AG08395 (cell line): ENCODE measurements around the gene HSPG2.
A peak's percentile ranks its signal among the peaks of the same experiment; 100 is the strongest.
"Not testable (repeated sequence)": the region's sequence is repeated elsewhere in the genome, so short reads cannot be mapped to it uniquely, and the experiment has no call there.

ENCODE experiments used
- DNase-seq: peaks from one replicate; pipeline ENCODE4 v3.0.0; 2012; ENCODE audit warnings: mixed read lengths, low spot score

Gene HSPG2

DNA sequence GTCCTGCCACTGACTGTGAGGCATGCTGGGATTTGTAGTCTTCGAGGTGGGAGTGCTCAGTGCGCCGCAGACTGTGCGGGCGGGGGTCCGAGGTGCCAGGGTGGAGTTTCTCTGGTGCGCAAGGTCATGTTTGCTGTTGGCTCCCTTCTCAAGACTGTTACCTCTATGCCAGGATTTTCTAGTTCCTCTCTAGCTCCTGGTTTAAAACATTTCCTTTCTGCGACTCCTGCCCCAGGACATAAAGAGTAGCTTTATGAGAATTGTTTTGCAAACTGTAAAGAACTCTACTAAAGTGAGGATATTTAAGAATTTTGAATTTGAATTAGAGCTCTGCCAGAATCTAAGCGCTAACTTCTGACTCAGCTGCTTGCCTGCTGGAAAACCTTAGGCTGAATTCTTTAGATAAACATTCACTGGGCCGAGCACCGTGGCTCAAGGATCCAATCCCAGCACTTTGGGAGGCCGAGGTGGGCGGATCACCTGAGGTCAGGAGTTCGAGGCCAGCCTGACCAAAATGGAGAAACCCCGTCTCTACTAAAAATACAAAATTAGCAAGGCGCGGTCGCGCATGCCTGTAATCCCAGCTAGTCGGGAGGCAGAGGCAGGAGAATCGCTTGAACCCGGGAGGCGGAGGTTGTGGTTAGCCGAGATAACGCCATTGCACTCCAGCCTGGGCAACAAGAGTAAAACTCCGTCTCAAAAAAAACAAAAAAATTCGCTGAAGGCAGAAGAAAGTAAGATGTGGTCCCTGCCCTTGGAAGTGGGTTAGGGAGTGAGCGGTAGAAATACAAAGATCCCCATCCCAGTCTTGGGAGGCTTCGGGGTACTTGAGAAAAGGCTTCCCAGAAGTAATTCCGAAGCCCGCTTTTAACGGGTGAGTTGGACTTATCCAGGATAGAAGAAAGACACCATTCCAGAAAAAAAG is 153.2 kb downstream of the HSPG2 start:
- no peak for DNase-seq

DNA sequence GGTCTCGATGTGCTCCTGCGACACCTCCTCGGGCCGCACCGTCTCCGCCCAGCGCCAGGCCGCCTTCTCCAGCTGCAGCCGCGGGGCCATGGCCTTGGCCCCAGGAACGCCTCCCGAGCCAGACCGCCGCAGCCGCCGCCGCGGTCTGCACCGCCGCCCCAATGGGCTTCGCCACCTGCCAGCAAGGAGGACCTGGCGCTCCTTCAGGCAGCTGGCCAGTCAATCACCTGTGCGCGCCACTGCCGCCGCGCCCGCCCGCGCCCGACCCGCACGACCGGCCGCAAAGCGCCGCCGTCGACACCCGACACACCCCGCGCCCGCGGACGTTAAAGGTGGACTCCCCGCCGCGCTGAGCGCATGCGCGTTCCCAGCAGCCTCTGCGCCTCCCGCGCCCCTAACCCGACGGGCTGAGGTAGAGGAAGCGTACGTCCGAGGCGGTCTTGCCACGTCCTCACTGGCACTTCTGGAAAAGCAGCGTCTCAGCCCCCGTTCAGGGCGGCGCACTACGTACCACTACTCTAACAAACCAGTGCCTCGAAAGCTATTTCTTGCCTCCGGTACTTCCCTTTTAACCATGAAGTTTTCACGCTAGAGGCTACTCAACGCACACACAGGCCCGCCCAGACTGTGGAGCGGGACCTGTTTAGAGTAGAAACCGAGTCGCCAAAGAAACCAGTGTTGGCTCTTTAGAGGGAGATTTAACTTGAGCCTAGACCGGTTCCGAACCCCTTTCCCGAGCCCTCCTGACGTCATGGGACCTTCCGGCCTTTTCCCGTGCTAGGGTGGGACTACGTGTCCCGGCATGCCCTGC is 154.0 kb downstream of the HSPG2 start, which contains the start of gene USP48:
TSS of gene USP48 (minus strand) at position 282 of the 811 bp plus-strand sequence. CDS start at position 90, 192 bp downstream.
- DNase-seq: peak; percentile 98

DNA sequence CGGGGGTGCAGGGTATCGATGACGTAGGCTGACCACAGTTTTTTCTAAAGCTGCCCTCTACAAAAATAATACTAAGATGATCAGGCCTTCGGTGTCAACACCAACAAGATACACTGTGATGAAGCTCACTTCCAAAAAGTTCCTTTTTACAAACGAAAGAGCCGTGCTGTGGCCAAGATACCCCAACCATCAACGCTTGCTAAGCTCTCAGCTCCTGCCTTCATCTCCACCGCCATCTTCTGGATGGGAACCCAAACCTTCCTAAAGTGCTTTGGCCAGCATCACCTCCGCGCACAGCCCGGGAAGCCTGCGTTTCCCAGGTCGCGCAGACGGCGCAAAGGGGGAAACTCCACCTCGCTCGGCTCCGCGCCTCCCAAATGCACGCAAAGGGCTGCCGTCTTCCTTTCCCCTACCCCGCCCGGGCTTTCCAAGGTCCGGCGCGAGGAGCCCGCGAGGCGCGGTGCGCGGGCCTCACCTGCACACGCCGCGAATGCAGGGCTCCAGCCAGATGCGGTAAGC is 154.7 kb downstream of the HSPG2 start:
- DNase-seq: peak; percentile 21

DNA sequence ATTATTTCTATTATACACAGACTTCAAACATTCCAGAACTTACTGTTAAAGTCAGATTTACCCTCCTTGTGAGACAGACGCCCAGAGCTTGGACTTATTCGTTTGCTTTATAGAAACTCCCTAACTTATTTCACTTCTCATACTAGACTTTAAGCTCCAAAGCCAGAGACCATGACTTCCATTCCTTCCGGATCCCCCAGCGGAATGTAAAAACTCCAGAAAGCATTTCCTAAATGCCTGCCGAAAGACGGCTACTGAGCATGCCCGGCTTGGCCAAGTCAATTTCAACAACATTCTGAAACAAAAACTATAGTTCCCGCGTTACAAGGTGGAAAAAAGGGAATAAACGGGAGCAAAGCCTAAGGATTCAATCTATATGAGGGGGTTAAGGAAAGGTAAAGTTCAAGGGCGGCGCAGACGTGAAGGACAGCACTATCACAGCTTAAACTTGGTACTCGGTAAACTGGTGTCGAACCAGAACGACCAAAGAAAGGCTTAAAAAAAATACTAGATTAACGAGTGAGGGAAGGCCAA is 155.2 kb downstream of the HSPG2 start:
- peak; percentile 25 for DNase-seq

DNA sequence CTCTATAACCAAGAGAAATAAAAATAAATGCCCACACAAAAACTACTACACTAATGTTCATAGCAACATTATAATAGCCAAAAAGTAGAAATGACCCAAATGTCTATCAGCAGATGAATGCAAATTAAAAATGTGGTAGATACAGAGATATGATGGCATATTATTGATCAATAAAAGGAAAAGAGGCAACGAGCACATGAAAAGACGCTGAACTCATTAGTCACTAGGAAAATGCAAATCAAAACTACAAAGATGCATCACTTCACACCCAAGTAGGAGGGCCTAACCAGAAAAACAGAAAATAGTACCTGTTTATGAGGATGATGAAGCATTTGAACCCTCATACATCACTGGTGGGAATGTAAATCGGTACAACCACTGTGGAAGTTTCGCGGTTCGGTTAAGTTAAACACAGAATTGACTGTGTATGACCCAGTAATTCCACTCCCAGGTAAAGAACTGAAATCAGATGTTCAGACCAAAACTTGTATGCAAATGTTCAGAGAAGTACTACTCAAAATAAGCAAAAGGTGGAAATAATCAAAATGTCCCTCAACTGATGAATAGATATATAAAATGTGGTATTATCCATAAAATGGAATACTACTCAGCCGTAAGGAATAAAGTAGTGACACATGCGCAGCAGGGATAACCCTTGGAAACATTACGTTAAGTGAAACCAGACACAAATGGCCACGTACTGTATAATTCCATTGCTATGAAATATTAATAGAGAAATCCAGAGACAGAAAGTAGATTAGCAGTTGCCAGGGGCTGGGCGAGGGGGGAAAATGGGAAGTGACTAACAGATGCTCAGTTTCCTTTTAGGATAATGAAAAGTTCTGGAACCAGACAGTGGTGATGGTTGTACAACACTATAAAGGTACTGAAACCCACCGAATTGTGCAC is 157.2 kb downstream of the HSPG2 start:
- no peak for DNase-seq

DNA sequence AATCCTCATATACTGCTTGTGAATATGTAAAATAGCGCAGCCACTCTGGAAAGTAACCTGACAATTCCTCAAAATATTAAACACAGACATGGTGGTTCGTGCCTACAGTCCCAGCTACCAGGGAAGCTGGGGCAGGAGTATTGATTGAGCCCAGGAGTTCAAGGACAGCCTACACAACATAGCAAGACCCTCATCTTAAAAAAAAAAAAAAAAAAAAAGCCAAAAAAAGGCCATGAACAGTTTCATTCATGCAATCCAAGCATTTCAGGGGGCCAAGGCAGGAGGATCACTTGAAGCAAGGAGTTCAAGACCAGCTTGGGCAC is 158.7 kb downstream of the HSPG2 start:
- DNase-seq: no peak

DNA sequence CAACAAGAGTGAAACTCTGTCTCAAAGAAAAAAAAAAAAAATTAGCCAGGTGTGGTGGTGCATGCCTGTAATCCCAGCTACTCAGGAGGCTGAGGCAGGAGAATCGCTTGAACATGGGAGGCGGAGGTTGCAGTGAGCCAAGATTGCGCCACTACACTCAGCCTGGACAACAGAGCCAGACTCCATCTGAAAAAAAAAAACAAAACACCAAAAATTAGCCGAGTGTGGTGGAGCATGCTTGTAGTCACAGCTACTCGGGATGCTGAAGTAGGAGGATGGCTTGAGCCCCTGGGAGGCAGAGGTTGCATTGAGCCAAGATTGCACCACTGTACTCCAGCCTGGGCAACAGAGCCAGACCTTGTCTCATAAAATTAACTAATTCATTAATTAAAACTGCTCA is 160.2 kb downstream of the HSPG2 start:
- not testable (repeated sequence) for DNase-seq

DNA sequence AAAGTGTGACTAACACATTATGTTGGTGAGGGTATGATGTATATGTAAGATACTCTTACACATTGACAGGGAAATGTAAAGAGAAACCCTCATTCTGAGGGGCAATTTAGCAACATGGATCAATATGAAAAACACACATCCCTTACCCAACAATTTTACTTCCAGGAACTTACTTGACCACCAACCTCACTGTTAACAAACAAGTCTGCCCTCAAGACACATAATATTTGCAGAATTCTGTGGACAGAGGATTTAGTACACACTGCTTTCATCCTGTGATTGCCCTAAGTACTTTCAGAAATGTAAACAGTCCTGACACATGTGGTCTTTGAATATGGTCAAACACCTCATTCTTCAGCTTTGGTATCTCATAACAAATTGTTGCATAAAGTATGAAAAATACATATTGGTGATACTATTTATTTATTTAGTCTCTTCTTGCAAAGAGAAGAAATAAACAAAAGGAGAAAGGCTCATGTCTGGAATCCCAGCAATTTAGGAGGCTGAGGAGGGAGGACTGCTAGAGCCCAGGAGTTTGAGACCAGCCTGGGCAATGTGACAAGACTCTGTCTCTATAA is 161.0 kb downstream of the HSPG2 start:
- no peak for DNase-seq

DNA sequence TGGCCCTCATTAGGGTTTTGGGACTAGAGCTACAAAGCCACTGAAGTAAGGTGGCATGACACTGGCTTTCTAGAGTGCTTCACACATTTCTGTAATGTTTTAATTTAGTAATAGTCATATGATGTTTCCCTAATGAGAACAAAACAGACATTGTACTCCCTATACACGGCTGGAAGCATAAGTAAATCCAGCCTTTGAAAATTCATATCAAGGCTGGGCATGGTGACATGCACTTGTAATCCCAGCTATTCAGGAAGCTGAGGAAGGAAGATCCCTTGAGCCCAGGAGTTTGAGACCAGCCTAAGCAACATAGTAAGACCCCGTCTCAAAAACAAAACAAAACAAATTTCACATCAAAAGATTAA is 161.6 kb downstream of the HSPG2 start:
- DNase-seq: no peak

DNA sequence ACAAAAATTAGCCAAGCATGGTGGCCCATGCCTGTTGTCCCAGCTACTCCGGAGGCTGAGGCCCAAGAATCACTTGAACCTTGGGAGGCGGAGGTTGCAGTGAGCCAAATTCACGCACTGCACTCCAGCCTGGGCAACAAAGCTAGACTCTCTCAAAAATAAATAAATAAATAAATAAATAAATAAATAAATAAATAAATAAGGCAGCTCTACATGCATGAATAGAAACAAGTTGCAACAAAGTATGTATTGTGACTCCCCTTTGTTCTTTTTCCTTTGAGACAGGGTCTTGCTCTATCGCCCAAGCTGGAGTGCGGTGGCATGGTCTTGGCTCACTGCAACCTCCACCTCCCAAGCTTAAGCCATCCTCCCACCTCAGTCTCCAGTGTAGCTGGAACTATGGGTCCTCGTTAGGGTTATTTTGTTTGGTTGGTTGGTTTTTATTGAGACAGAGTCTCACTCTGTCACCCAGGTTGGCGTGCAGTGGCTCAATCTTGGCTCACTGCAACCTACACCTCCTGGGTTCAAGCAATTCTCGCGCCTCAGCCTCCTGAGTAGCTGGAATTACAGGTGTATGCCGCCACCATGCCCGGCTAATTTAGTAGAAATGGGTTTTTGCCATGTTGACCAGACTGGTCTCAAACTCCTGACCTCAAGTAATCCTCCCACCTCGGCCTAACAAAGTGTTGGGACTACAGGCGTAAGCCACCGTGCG is 162.1 kb downstream of the HSPG2 start:
- no peak for DNase-seq

DNA sequence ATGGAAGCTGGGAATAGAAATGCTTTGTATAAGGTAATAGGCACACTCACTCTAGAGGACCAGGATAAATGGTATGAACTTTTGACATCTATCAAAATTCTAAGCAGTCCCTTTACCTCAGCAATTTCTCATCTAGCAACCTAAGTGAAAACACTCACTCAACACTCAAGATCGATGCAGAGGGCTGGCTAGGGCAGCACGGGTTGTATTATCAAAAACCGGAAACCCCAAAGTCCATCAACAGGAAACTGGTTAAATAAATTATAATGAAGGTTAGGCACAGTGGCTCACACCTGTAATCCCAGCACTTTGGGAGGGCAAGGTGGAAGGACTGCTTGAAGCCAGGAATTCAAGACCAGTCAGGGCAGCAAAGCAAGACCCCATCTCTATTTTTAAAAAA is 163.5 kb downstream of the HSPG2 start:
- DNase-seq: no peak
